Lower leg skin (tissue), 3 donors: ENCODE data around the gene YWHAG.

ENCODE experiments used
- CTCF ChIP-seq, 3 donors: fragments of 450-650 bp; IDR thresholded peaks; one replicate each; pipeline ENCODE4 v1.5.1; 2016; ENCODE audit warnings: antibody characterized with exemption in 3 of 3, mild to moderate bottlenecking in 3 of 3, moderate library complexity in 2 of 3
- POLR2A ChIP-seq, 2 donors: fragments of 450-650 bp; IDR thresholded peaks; one replicate each; pipeline ENCODE4 v1.6.1; 2016 to 2017; ENCODE audit warnings: antibody characterized with exemption in 2 of 2, mild to moderate bottlenecking in 1 of 2, moderate library complexity in 1 of 2

- TF ChIP-seq CTCF (IDR thresholded peaks at IDR 0.05) (no peak), POLR2A (IDR thresholded peaks at IDR 0.05) (no peak)
These were observed 2.0 kb downstream of the YWHAG start for GRCh38 chr7:76356823-76357222.
